ENCODE data around the gene AFF3.

GRCh38 chr2:100038011-100038410 lies 104.4 kb downstream of the AFF3 start:
- TF ChIP-seq POLR2A (IDR thresholded peaks at IDR 0.05) = no peak
- no peak for TF ChIP-seq CTCF (IDR thresholded peaks at IDR 0.05)
- no peak for TF ChIP-seq POLR2AphosphoS5 (IDR thresholded peaks at IDR 0.05)
- TF ChIP-seq EP300 (IDR thresholded peaks at IDR 0.05) = no peak
